Ascending aorta (tissue), 2 donors: ENCODE measurements around the gene THEM4. TPM values are rescaled to one million over a fixed set of nuclear protein-coding genes. Genes with fewer than 3 reads are reported as not detected.
"Not testable (repeated sequence)": the region's sequence is repeated elsewhere in the genome, so short reads cannot be mapped to it uniquely, and the experiment has no call there.

Source experiments
- DNase-seq, 2 donors: peaks; one replicate each; pipeline ENCODE4 v3.0.0-alpha.2; 2019; ENCODE audit warnings: low spot score in 2 of 2
- H3K27ac ChIP-seq, 2 donors: fragments of 200-600 bp; sonication (generic); one replicate each; pipeline ENCODE4 v1.5.1; 2016 to 2017; ENCODE audit warnings: mild to moderate bottlenecking in 1 of 2
- H3K27me3 ChIP-seq: fragments of 200-600 bp; sonication (generic); one replicate; pipeline ENCODE4 v1.5.1; 2017
- H3K36me3 ChIP-seq, 2 donors: fragments of 200-600 bp; sonication (generic); one replicate each; pipeline ENCODE4 v1.5.1; 2016
- H3K4me1 ChIP-seq, 2 donors: fragments of 200-600 bp; sonication (generic); one replicate each; pipeline ENCODE4 v1.5.1; 2016 to 2017; ENCODE audit warnings: mild to moderate bottlenecking in 1 of 2
- H3K4me3 ChIP-seq, 2 donors: fragments of 200-600 bp; sonication (generic); one replicate each; pipeline ENCODE4 v1.5.1; 2016 to 2017; ENCODE audit warnings: mild to moderate bottlenecking in 1 of 2
- H3K9me3 ChIP-seq, 2 donors: fragments of 200-600 bp; sonication (generic); one replicate each; pipeline ENCODE4 v1.5.1; 2016
- CTCF ChIP-seq, 3 experiments: fragments of 200-600 bp in 2 of 3; fragments of 450-650 bp in 1 of 3; sonication (generic) in 2 of 3; IDR thresholded peaks; one replicate each; pipeline ENCODE4 v1.5.1; 2016 to 2019; ENCODE audit warnings: antibody characterized with exemption in 3 of 3, mild to moderate bottlenecking in 1 of 3, moderate library complexity in 1 of 3
- intact Hi-C: fragments of 100-400 bp; cut with DNase I; formaldehyde crosslinking; loops from one replicate; pipeline ENCODE4 v1.15.1; 2023
- total RNA-seq: library from RNA; depleted of rRNA; stranded (reverse); fragments of >200 nt; gene quantifications from one replicate; pipeline ENCODE4 v1.1.0, GENCODE V29; 2016

THEM4 gene
- total RNA-seq, 1 donor from 2014 or later, result 7.7 TPM

DNA sequence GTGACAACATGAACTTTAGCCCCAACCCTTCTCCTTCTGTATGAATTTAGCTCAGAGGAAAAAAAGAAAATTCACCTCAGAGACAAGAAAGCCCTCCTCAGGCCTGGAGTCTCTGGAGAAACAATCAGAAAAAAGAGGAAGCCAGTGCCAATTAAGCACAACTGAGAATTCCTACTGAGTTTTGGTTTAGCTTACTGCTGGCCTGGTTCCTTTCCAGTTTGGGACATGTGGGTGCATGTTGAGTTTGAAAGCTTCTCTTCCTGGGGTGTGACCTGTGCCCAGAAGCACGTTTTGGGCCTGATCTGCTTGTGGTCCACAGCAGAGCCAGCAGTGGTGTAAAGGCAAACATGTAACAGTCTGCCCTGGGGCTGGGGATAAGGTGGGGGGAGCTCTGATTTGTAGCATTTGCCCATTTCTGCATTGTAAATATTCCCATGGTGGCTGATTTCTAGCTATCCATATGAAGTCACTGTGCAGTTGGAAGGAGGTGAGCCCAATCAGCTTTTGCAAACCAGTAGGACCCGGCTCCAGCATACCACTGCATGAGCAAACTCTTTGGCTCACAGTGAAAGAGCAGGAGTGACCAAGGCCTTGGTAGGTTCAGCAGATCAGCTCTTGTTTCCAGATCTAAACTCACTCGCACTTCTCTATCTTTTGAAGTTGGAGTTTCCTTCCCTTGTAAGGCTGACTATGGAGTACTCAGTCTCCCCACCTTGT is 51.1 kb downstream of the THEM4 start:
- no peak overlapping the region for H3K4me3 ChIP-seq
- peaks cover 0 to 2% of the 10 kb centered on the region in 2 donors for H3K4me1 ChIP-seq
- intact Hi-C loops, result no loop called here
- H3K9me3 ChIP-seq, result no peaks in the 10 kb centered on the region
- TF ChIP-seq CTCF (IDR thresholded peaks at IDR 0.05), result no peak
- H3K27ac ChIP-seq, result no peak overlapping the region
- H3K36me3 ChIP-seq, result no peaks in the 10 kb centered on the region
- H3K27me3 ChIP-seq, result no peaks in the 10 kb centered on the region
- DNase-seq, result no peak

DNA sequence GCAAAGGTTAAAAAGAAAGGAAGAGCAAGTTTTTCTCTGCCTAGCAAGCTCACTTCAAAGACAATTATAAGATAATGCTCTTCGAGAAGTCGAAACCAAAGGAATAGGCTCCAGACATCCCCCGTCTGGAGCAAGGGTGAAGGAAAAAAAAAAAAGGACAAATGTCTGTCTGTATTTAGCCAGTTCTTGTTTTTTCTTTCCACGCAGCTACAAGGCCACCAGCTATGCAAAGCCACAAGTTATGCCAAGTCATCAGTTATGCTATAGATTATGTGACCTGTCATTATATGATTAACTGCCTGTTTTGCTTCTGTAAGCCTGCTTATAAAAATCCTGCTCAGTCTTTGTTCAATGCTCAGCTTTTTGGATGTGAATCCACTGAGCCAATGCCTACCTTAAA is 53.4 kb downstream of the THEM4 start:
- H3K36me3 ChIP-seq, result no peaks in the 10 kb centered on the region
- H3K4me3 ChIP-seq, result no peak overlapping the region
- DNase-seq, result no peak
- intact Hi-C loops, result no loop called here
- no peak for TF ChIP-seq CTCF (IDR thresholded peaks at IDR 0.05)
- H3K27me3 ChIP-seq, result no peaks in the 10 kb centered on the region
- H3K4me1 ChIP-seq, result peaks cover 0 to 2% of the 10 kb centered on the region in 2 donors
- H3K27ac ChIP-seq, result peak overlapping the region in 1 of 2 donors; percentile 32
- no peaks in the 10 kb centered on the region for H3K9me3 ChIP-seq

DNA sequence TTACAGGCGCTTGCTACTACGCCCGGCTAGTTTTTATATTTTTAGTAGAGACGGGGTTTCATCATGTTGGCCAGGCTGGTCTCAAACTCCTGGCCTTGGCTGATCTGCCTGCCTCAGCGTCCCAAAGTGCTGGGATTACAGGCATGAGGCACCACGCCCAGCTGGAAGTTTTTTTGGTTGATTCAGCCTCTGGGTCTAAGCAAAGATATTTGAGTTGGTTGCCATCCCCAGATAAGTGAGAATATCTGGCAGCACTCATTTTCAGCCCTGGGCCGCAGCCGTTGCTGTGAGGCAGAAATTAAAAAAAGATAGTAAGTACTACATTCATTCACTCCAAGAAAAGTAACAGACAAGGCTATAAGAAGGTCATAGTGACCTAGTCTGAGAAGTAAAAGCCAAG is 53.8 kb downstream of the THEM4 start:
- H3K36me3 ChIP-seq, intact Hi-C loops, H3K4me1 ChIP-seq, H3K9me3 ChIP-seq, H3K4me3 ChIP-seq, H3K27me3 ChIP-seq, DNase-seq: not testable (repeated sequence)
- peak overlapping the region in 1 of 2 donors; percentile 32 for H3K27ac ChIP-seq

- Histone ChIP-seq H3K27me3 (no peaks in the 10 kb centered on the region), H3K4me1 (peaks cover 0 to 2% of the 10 kb centered on the region in 2 donors), H3K27ac (no peak overlapping the region), H3K36me3 (no peaks in the 10 kb centered on the region), H3K4me3 (no peak overlapping the region), H3K9me3 (no peaks in the 10 kb centered on the region)
- no peak for DNase-seq
- no peak for TF ChIP-seq CTCF (IDR thresholded peaks at IDR 0.05)
- intact Hi-C loops, result no loop called here
These were observed 54.7 kb downstream of the THEM4 start for GRCh38 chr1:151854658-151855057.

GRCh38 chr1:151853411-151853943 is 55.8 kb downstream of the THEM4 start, which contains the start of gene THEM5:
Gene THEM5 (minus strand): TSS chr1:151853712. CDS start chr1:151853565, 147 bp downstream.
- TF ChIP-seq CTCF (IDR thresholded peaks at IDR 0.05), result no peak
- no peak for DNase-seq
- Histone ChIP-seq H3K27ac (no peak within 1 kb of the TSS), H3K4me3 (no peak within 1 kb of the TSS), H3K4me1 (peaks cover 0 to 2% of the 10 kb centered on the region in 2 donors), H3K27me3 (no peaks in the 10 kb centered on the region), H3K9me3 (no peaks in the 10 kb centered on the region), H3K36me3 (no peaks in the 10 kb centered on the region)
- intact Hi-C loops, result no loop called here

GRCh38 chr1:151852733-151853132 is 56.6 kb downstream of the THEM4 start:
- no peak for TF ChIP-seq CTCF (IDR thresholded peaks at IDR 0.05)
- Histone ChIP-seq H3K9me3 (no peaks in the 10 kb centered on the region), H3K27ac (no peak overlapping the region), H3K4me1 (peaks cover 0 to 2% of the 10 kb centered on the region in 2 donors), H3K4me3 (no peak overlapping the region), H3K36me3 (no peaks in the 10 kb centered on the region), H3K27me3 (no peaks in the 10 kb centered on the region)
- DNase-seq, result no peak
- intact Hi-C loops, result no loop called here
